Naive thymus-derived CD4-positive, alpha-beta T cell (primary cell): ENCODE results near the gene STAM. TPM values are rescaled to one million over a fixed set of nuclear protein-coding genes. Genes with fewer than 3 reads are reported as not detected.

Experiments
- ATAC-seq: fragments of 150-1000 bp; cut with Tn5 transposase; 2 replicates; pipeline ENCODE4 v1.10.0; 2021; ENCODE audit warnings: mild to moderate bottlenecking, moderate library complexity
- CTCF ChIA-PET: fragments of 350-600 bp; sonication (Branson Sonifier 250); formaldehyde crosslinking; loops from one replicate; lab custom pipeline; 2021; ENCODE audit warnings: antibody characterized with exemption; lab: Charles Lee
- POLR2A ChIA-PET: fragments of 350-600 bp; sonication (Branson Sonifier 250); formaldehyde crosslinking; loops from one replicate; lab custom pipeline; 2021; ENCODE audit warnings: antibody characterized with exemption, inconsistent platforms; lab: Charles Lee
- DNase-seq, 9 donors: peaks; one replicate each; pipeline versions ENCODE4 v3.0.0 to v3.0.0-alpha.2; 2020 to 2022; ENCODE audit warnings: mixed read lengths in 1 of 9
- H3K27ac ChIP-seq: one replicate; pipeline ENCODE4 v1.7.0; 2013; ENCODE audit warnings: mild to moderate bottlenecking, low read depth, low read length, moderate library complexity
- H3K27me3 ChIP-seq, 2 donors: one replicate each; pipeline ENCODE4 v1.7.0; 2013; ENCODE audit warnings: low read length in 2 of 2, mild to moderate bottlenecking in 2 of 2, moderate library complexity in 2 of 2; ENCODE audit not compliant: control insufficient read depth in 2 of 2, insufficient read depth in 2 of 2
- H3K36me3 ChIP-seq, 3 experiments: 1 replicate in 2 of 3; 2 replicates in 1 of 3; pipeline ENCODE4 v1.7.0; 2013; ENCODE audit warnings: low read length in 3 of 3, mild to moderate bottlenecking in 3 of 3, moderate library complexity in 1 of 3; ENCODE audit not compliant: insufficient read depth in 3 of 3, control insufficient read depth in 2 of 3
- H3K4me1 ChIP-seq, 2 donors: one replicate each; pipeline ENCODE4 v1.7.0; 2013; ENCODE audit warnings: low read length in 2 of 2, mild to moderate bottlenecking in 2 of 2, moderate library complexity in 1 of 2; ENCODE audit not compliant: control insufficient read depth in 2 of 2, insufficient read depth in 2 of 2
- H3K4me3 ChIP-seq: 2 replicates; pipeline ENCODE4 v1.7.0; 2013; ENCODE audit warnings: mild to moderate bottlenecking, low read length
- H3K9me3 ChIP-seq, 3 experiments: 1 replicate in 2 of 3; 2 replicates in 1 of 3; pipeline ENCODE4 v1.7.0; 2013; ENCODE audit warnings: low read length in 3 of 3; ENCODE audit not compliant: control insufficient read depth in 2 of 3
- H3K27ac Mint-ChIP-seq, 9 donors: one replicate each; pipeline ENCODE4 v1.8.0; 2020 to 2022; ENCODE audit warnings: mixed read lengths in 9 of 9, mild to moderate bottlenecking in 8 of 9, moderate library complexity in 5 of 9, inconsistent platforms in 2 of 9
- H3K27me3 Mint-ChIP-seq, 5 donors: one replicate each; pipeline ENCODE4 v1.8.0; 2021 to 2022; ENCODE audit warnings: mixed read lengths in 5 of 5, mild to moderate bottlenecking in 1 of 5
- H3K36me3 Mint-ChIP-seq, 5 donors: one replicate each; pipeline ENCODE4 v1.8.0; 2020 to 2022; ENCODE audit warnings: mixed read lengths in 5 of 5, mild to moderate bottlenecking in 3 of 5, inconsistent platforms in 1 of 5
- H3K4me1 Mint-ChIP-seq, 7 donors: one replicate each; pipeline ENCODE4 v1.8.0; 2020 to 2022; ENCODE audit warnings: mixed read lengths in 7 of 7, mild to moderate bottlenecking in 3 of 7, inconsistent platforms in 1 of 7
- H3K4me3 Mint-ChIP-seq, 10 donors: one replicate each; pipeline ENCODE4 v1.8.0; 2020 to 2022; ENCODE audit warnings: mild to moderate bottlenecking in 10 of 10, mixed read lengths in 10 of 10, moderate library complexity in 6 of 10, inconsistent platforms in 2 of 10
- H3K9me3 Mint-ChIP-seq, 11 donors: one replicate each; pipeline ENCODE4 v1.8.0; 2020 to 2022; ENCODE audit warnings: mixed read lengths in 11 of 11, mild to moderate bottlenecking in 4 of 11, inconsistent platforms in 1 of 11, moderate library complexity in 1 of 11
- intact Hi-C, 2 donors: fragments of 100-400 bp; cut with micrococcal nuclease; formaldehyde crosslinking; loops; one replicate each; pipeline ENCODE4 v1.15.1; 2023
- polyA plus RNA-seq, 2 donors: library from polyadenylated mRNA; unstranded; fragments of 300-500 nt; fragmentation: Illumina TruSeq; gene quantifications; one replicate each; pipeline ENCODE4 v1.2.3, GENCODE V29; 2021
- total RNA-seq, 6 experiments: library from RNA in 5 of 6; stranded (reverse) in 5 of 6; gene quantifications; 1 replicate in 5 of 6; 2 replicates in 1 of 6; pipeline ENCODE4 v1.2.3 and lab custom pipeline; 2021 to 2026

STAM gene
- total and polyA plus RNA-seq, 7 experiments from 2014 or later: 11.9 to 25.4 (median 19.4) TPM

DNA sequence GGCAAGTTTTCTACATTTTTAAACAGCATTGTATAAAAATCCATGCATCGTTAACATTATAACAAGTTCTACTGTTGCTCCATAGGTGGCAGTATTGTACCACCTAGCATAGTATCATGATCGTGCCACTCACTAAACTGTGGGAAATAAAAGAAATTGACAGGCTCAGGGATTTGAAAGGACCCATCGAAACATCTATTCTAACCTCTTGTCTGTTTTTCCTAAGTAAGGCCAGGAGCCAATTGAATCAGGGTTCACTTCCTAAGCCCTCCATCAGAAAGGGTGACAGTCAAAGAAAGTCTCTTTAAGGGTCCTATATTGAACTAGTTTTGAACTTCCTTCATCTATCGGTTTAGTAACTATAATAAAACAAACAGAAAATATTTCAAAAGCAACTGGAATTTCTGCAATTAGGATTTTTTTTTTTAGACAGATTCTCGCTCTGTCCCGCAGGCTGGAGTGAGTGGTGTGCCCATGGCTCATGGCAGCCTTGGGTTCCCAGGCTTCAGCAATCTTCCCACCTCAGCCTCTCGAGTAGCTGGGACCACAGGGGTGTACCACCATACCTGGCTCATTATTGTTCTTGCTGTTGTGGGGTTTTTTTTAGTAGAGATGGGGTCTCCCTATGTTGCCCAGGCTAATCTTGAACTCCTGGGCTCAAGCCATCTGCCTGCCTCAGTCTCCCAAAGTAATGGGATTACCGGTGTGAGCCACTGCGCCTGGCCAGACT, 36.2 kb upstream of the STAM start:
- CTCF ChIA-PET: interaction anchor here (0.6 to 1.5 kb wide), 3 partner anchors 11 to 137 kb away, joined by 3 to 8 read pairs (median 5); no protein-coding TSS in a partner anchor
- no peaks in the 10 kb centered on the region for H3K36me3 Mint-ChIP-seq
- H3K4me1 Mint-ChIP-seq: peaks cover 0 to 3% (median 0%) of the 10 kb centered on the region in 7 donors
- ATAC-seq (peak; percentile 92), DNase-seq (peak in 7 of 9 donors; percentile 16 to 62 (median 55))
- no peak overlapping the region for H3K27ac ChIP-seq
- H3K4me1 ChIP-seq: no peaks in the 10 kb centered on the region
- no peak overlapping the region for H3K4me3 ChIP-seq
- H3K9me3 Mint-ChIP-seq: no peaks in the 10 kb centered on the region
- no peak overlapping the region for H3K27ac Mint-ChIP-seq
- intact Hi-C loops: loop anchor here (1.0 to 5.0 kb wide), 8 partner anchors 35 to 610 kb away; no protein-coding TSS in a partner anchor
- H3K4me3 Mint-ChIP-seq: no peak overlapping the region
- POLR2A ChIA-PET: no interaction called here
- H3K36me3 ChIP-seq: no peaks in the 10 kb centered on the region
- H3K27me3 ChIP-seq: no peaks in the 10 kb centered on the region
- no peaks in the 10 kb centered on the region for H3K9me3 ChIP-seq
- H3K27me3 Mint-ChIP-seq: peaks cover 0 to 4% (median 0%) of the 10 kb centered on the region in 5 donors

DNA sequence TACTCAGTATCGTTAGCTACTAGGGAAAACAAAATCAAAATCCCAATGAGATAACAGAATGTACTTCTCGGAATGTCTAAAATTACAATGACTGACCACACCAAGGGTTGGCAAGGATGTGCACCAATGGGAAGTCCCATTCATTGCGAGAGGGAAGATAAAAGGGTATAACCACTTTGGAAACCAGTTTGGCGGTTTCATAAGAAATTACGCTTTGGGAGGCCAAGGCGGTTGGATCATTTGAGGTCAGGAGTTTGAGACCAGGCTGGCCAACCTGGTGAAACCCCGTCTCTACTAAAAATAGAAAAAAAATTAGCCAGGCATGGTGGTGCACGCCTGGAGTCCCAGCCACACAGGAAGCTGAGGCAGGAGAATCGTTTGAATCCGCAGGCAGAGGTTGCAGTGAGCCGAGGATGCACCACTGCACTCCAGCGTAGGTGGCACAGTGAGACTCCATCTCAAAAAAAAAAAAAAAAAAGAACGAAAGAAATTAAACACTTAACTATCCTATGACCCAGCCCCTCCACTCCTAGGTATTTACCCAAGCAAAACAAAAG, 34.4 kb upstream of the STAM start:
- ATAC-seq (no peak), DNase-seq (no peak)
- no peaks in the 10 kb centered on the region for H3K36me3 ChIP-seq
- H3K4me1 Mint-ChIP-seq: peaks cover 0 to 5% (median 0%) of the 10 kb centered on the region in 7 donors
- H3K27me3 ChIP-seq: no peaks in the 10 kb centered on the region
- ChIA-PET CTCF (interaction anchor here (1.3 to 1.5 kb wide), 2 partner anchors 12 to 135 kb away, joined by 4 to 5 read pairs; no protein-coding TSS in a partner anchor), POLR2A (no interaction called here)
- no peak overlapping the region for H3K27ac Mint-ChIP-seq
- H3K27ac ChIP-seq: no peak overlapping the region
- no peaks in the 10 kb centered on the region for H3K9me3 Mint-ChIP-seq
- intact Hi-C loops: loop anchor here in 1 of 2 donors (5.0 kb wide), 1 partner anchor 608 kb away; no protein-coding TSS in a partner anchor
- H3K4me3 Mint-ChIP-seq: no peak overlapping the region
- H3K9me3 ChIP-seq: no peaks in the 10 kb centered on the region
- H3K27me3 Mint-ChIP-seq: peaks cover 0 to 9% (median 0%) of the 10 kb centered on the region in 5 donors
- no peak overlapping the region for H3K4me3 ChIP-seq
- no peaks in the 10 kb centered on the region for H3K4me1 ChIP-seq
- no peaks in the 10 kb centered on the region for H3K36me3 Mint-ChIP-seq

DNA sequence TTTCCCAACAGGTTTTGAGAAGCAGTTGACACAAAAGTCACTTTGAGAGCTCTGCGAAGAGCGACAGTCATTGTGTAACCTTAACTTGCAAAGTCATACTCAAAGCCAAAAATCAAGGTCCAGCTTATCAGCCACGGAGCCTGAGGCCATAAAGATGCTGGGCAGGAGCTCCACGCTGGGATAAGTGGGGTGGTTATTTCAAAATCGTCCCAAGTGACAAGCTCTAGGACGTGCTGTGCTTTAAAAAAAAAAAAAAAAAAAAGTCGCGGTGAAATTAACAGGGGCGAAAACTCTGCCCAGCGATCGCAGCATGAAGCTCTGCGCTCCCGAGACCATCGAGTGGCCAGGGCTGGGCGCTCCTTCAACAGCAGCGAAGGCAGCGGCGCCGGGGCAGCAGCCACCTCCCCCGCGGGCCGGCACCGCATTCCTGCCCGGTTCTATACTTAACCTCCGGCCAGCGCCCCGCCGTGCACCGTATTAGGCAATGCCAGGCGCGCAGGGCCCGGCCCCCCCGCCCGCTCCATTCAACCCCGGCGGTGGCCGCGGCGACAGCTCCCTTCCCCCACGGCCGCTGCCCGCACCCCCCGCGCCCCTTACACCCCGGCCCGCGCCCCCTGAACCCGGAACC, 27.4 kb upstream of the STAM start:
- peaks cover 0 to 3% of the 10 kb centered on the region in 2 donors for H3K4me1 ChIP-seq
- peaks cover 0 to 16% (median 6%) of the 10 kb centered on the region in 7 donors for H3K4me1 Mint-ChIP-seq
- peak overlapping the region; percentile 12 to 88 (median 59) for H3K4me3 Mint-ChIP-seq
- ATAC-seq (peak; percentile 71), DNase-seq (peak in 3 of 9 donors; percentile 7 to 48 (median 14))
- no peaks in the 10 kb centered on the region for H3K27me3 ChIP-seq
- no peaks in the 10 kb centered on the region for H3K36me3 ChIP-seq
- no peak overlapping the region for H3K27ac Mint-ChIP-seq
- H3K27ac ChIP-seq: no peak overlapping the region
- H3K9me3 Mint-ChIP-seq: no peaks in the 10 kb centered on the region
- intact Hi-C loops: loop anchor here (1.0 to 5.0 kb wide), 2 partner anchors 28 to 66 kb away; partner anchors contain the start of gene STAM (in 2 of the 2)
- peaks cover 13 to 34% (median 17%) of the 10 kb centered on the region in 5 donors for H3K27me3 Mint-ChIP-seq
- H3K36me3 Mint-ChIP-seq: no peaks in the 10 kb centered on the region
- no peaks in the 10 kb centered on the region for H3K9me3 ChIP-seq
- ChIA-PET POLR2A (interaction anchor here (1.5 kb wide), 1 partner anchor 27 kb away, joined by 4 read pairs; the partner anchor contains the start of gene STAM), CTCF (no interaction called here)
- peak overlapping the region; percentile 41 for H3K4me3 ChIP-seq

DNA sequence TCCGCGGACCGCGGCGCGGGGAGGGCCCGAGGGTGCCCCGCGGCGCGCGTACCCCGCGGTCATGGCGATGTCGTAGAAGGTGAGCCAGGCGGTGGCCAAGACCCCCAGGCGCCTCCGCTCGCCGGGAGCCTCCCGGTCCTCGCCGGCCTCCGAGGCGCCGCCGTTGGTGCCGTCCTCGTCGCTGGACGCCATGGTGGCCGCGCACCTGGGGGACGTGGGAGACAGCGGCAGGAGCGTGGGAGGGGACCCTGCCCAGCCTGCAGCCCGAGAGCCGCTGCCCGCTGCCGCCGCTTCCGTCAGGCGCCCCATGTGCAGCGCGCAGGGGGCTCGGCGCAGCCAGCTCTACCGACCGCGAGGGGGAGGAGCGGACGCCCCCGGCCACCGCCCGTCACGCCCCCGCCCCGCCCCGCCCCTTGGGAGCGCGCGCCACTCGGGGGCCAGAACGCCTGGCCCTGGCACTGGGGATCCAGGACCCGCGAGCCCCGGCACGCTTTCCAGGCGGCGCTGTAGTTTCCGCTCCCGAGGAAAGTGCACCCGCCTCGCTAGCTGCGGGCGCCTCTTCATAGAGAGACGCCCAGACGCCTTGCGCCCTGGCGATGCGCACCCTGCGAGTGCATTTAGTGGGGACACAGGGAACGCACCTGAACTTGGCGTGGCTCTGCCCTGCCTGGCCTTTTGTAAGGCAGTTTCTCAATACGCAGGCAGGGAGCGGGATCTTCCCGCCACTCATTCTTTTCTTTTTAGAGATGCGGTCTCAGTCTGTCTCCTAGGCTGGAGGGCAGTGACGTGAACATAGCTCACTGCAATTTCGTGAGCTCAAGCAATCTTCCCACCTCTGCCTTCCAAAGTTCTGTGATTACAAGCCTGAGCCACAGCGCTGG, 26.7 kb upstream of the STAM start, which contains the start of gene HACD1:
Gene HACD1, minus strand, starts transcription at position 344 of the 881 bp plus-strand sequence. Its CDS starts 35 bp downstream, at position 309.
- Mint-ChIP-seq H3K4me1 (peaks cover 0 to 16% (median 6%) of the 10 kb centered on the region in 7 donors), H3K4me3 (peak within 1 kb of the TSS; percentile 86 to 93 (median 90)), H3K27me3 (peaks cover 13 to 39% (median 21%) of the 10 kb centered on the region in 5 donors), H3K36me3 (no peaks in the 10 kb centered on the region), H3K9me3 (no peaks in the 10 kb centered on the region), H3K27ac (peak within 1 kb of the TSS in 3 of 9 donors; percentile 29 to 68 (median 52))
- Histone ChIP-seq H3K27ac (no peak within 1 kb of the TSS), H3K4me3 (peak within 1 kb of the TSS; percentile 80), H3K4me1 (peaks cover 0 to 3% of the 10 kb centered on the region in 2 donors), H3K36me3 (no peaks in the 10 kb centered on the region), H3K27me3 (no peaks in the 10 kb centered on the region), H3K9me3 (no peaks in the 10 kb centered on the region)
- ChIA-PET POLR2A (interaction anchor here (1.1 to 1.5 kb wide), 2 partner anchors 27 to 56 kb away, joined by 3 to 4 read pairs; partner anchors contain the start of gene STAM), CTCF (interaction anchor here (0.6 to 0.8 kb wide), 3 partner anchors 26 to 1714 kb away, joined by 3 read pairs; partner anchors contain the start of gene STAM)
- peak; percentile 74 for ATAC-seq
- peak; percentile 15 to 63 (median 33) for DNase-seq
- intact Hi-C loops: loop anchor here (1.0 to 5.0 kb wide), 2 partner anchors 27 to 65 kb away; partner anchors contain the start of gene STAM (in 2 of the 2)

DNA sequence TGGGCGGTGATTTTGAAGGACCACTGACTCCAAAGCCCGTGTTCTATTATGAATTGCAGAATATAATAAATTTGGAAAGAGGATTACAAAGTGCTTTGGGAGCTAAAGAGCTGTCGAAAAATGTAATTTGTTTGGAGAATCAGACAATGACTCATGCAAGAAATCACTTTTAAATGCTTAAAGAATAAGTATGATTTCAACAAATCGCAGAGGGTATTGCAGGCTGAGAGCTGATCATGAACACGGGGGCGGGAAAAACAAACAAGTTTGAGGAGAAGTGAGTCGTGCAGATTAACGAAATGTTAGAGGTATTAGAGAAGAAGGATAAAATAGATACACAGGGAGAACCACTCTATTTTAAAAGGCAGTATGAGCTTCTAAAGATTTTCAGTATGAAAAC, 21.9 kb upstream of the STAM start:
- H3K4me3 Mint-ChIP-seq: no peak overlapping the region
- POLR2A ChIA-PET: no interaction called here

More for the DNA sequence above, 21.9 kb upstream of the STAM start:
- Histone ChIP-seq H3K27ac (no peak overlapping the region), H3K27me3 (no peaks in the 10 kb centered on the region), H3K4me3 (no peak overlapping the region), H3K4me1 (peaks cover 0 to 3% of the 10 kb centered on the region in 2 donors), H3K36me3 (no peaks in the 10 kb centered on the region), H3K9me3 (no peaks in the 10 kb centered on the region)
- no peak for ATAC-seq
- Mint-ChIP-seq H3K27me3 (peaks cover 26 to 47% (median 31%) of the 10 kb centered on the region in 5 donors), H3K4me1 (peaks cover 0 to 12% (median 6%) of the 10 kb centered on the region in 7 donors), H3K9me3 (no peaks in the 10 kb centered on the region), H3K27ac (no peak overlapping the region), H3K36me3 (no peaks in the 10 kb centered on the region)
- intact Hi-C loops: no loop called here
- DNase-seq: no peak
- CTCF ChIA-PET: interaction anchor here (0.6 kb wide), 1 partner anchor 1767 kb away, joined by 3 read pairs; no protein-coding TSS in a partner anchor
